ENCODE data around the gene LONRF3. TPM values are rescaled to one million over a fixed set of nuclear protein-coding genes. Genes with fewer than 3 reads are reported as not detected.

Gene LONRF3
- 5.4 and 6.3 TPM in 2 replicates for total RNA-seq (2014; rRNA removed; shearing (Covaris generic); ENCODE audit: low replicate concordance)

GRCh38 chrX:118974088-118974907, at the start of gene LONRF3:
TSS of gene LONRF3 (plus strand) at chrX:118974618. CDS start at chrX:118974781, 163 bp downstream.
- H3K9me3 ChIP-seq (ENCODE audit: low read length) = no peaks in the 10 kb centered on the region
- no peak within 1 kb of the TSS for H3K9ac ChIP-seq (ENCODE audit: low read length)
- peaks cover 19% of the 10 kb centered on the region for H3K4me1 ChIP-seq (ENCODE audit: low read length)
- H3K27me3 ChIP-seq (ENCODE audit: low read length) = no peaks in the 10 kb centered on the region
- no peak within 1 kb of the TSS for H2AFZ ChIP-seq (ENCODE audit: low read length)
- no peak for DNase-seq
- H3K27ac ChIP-seq (ENCODE audit: low read length) = no peak within 1 kb of the TSS
- no peaks in the 10 kb centered on the region for H3K79me2 ChIP-seq (ENCODE audit: low read length)
- no peak within 1 kb of the TSS for H3K4me2 ChIP-seq (ENCODE audit: low read depth, low read length, poor library complexity, severe bottlenecking)
- H3K36me3 ChIP-seq (ENCODE audit: insufficient read depth, low read length) = no peaks in the 10 kb centered on the region
- no peaks in the 10 kb centered on the region for H3K9me2 ChIP-seq (replicated peaks; ENCODE audit: insufficient read depth, low read length)
- no peaks in the 10 kb centered on the region for H4K20me1 ChIP-seq (ENCODE audit: insufficient read depth, low read depth, low read length)
- no peak within 1 kb of the TSS for H3K4me3 ChIP-seq (ENCODE audit: low read length)

DNA sequence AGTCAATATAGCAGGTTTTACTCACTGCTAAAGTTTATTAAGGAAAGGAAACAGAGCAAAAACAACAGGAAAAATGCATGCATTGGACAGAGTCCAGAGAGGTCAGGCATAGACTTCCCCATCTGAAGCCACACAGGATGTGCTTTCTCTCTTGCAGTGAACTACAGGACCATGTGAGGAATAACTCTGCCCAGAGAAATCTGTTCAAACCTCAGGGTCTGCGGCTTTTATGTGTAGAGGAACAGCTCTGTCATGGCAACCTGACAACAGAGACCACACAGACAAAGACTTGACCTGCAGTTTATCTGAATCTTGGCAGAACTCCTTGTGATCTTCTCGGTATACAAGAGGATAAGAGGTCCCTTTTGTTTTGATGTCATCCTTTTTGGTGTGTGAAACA, 46.3 kb upstream of the LONRF3 start:
- H3K27me3 ChIP-seq (ENCODE audit: low read length) = no peaks in the 10 kb centered on the region
- DNase-seq = no peak
- no peaks in the 10 kb centered on the region for H4K20me1 ChIP-seq (ENCODE audit: insufficient read depth, low read depth, low read length)
- H3K79me2 ChIP-seq (ENCODE audit: low read length) = no peaks in the 10 kb centered on the region
- no peaks in the 10 kb centered on the region for H3K4me1 ChIP-seq (ENCODE audit: low read length)
- no peaks in the 10 kb centered on the region for H3K36me3 ChIP-seq (ENCODE audit: insufficient read depth, low read length)
- H3K9me3 ChIP-seq (ENCODE audit: low read length) = no peaks in the 10 kb centered on the region
- no peak overlapping the region for H3K4me3 ChIP-seq (ENCODE audit: low read length)
- H3K4me2 ChIP-seq (ENCODE audit: low read depth, low read length, poor library complexity, severe bottlenecking) = no peak overlapping the region
- H2AFZ ChIP-seq (ENCODE audit: low read length) = no peak overlapping the region
- H3K9ac ChIP-seq (ENCODE audit: low read length) = no peak overlapping the region
- no peaks in the 10 kb centered on the region for H3K9me2 ChIP-seq (replicated peaks; ENCODE audit: insufficient read depth, low read length)
- no peak overlapping the region for H3K27ac ChIP-seq (ENCODE audit: low read length)

- H3K9ac ChIP-seq (ENCODE audit: low read length) = no peak overlapping the region
- H3K9me2 ChIP-seq (replicated peaks; ENCODE audit: insufficient read depth, low read length) = no peaks in the 10 kb centered on the region
- no peak overlapping the region for H3K27ac ChIP-seq (ENCODE audit: low read length)
- H3K27me3 ChIP-seq (ENCODE audit: low read length) = no peaks in the 10 kb centered on the region
- H3K4me1 ChIP-seq (ENCODE audit: low read length) = no peaks in the 10 kb centered on the region
- no peak overlapping the region for H2AFZ ChIP-seq (ENCODE audit: low read length)
- no peaks in the 10 kb centered on the region for H3K9me3 ChIP-seq (ENCODE audit: low read length)
- H4K20me1 ChIP-seq (ENCODE audit: insufficient read depth, low read depth, low read length) = no peaks in the 10 kb centered on the region
- H3K4me3 ChIP-seq (ENCODE audit: low read length) = no peak overlapping the region
- H3K4me2 ChIP-seq (ENCODE audit: low read depth, low read length, poor library complexity, severe bottlenecking) = no peak overlapping the region
- H3K36me3 ChIP-seq (ENCODE audit: insufficient read depth, low read length) = no peaks in the 10 kb centered on the region
- no peak for DNase-seq
- H3K79me2 ChIP-seq (ENCODE audit: low read length) = no peaks in the 10 kb centered on the region
Observed at GRCh38 chrX:118935352-118935751, 39.1 kb upstream of the LONRF3 start.

GRCh38 chrX:118941147-118941546, 33.3 kb upstream of the LONRF3 start:
- Histone ChIP-seq H3K9me2 (replicated peaks; ENCODE audit: insufficient read depth, low read length) (no peaks in the 10 kb centered on the region), H3K9ac (ENCODE audit: low read length) (no peak overlapping the region), H4K20me1 (ENCODE audit: insufficient read depth, low read depth, low read length) (no peaks in the 10 kb centered on the region), H3K4me2 (ENCODE audit: low read depth, low read length, poor library complexity, severe bottlenecking) (no peak overlapping the region), H3K27me3 (ENCODE audit: low read length) (no peaks in the 10 kb centered on the region), H3K27ac (ENCODE audit: low read length) (no peak overlapping the region), H3K9me3 (ENCODE audit: low read length) (no peaks in the 10 kb centered on the region), H2AFZ (ENCODE audit: low read length) (no peak overlapping the region), H3K36me3 (ENCODE audit: insufficient read depth, low read length) (no peaks in the 10 kb centered on the region), H3K4me1 (ENCODE audit: low read length) (no peaks in the 10 kb centered on the region), H3K4me3 (ENCODE audit: low read length) (no peak overlapping the region), H3K79me2 (ENCODE audit: low read length) (no peaks in the 10 kb centered on the region)
- DNase-seq = no peak

- H3K9ac ChIP-seq (ENCODE audit: low read length) = no peak overlapping the region
- no peaks in the 10 kb centered on the region for H3K27me3 ChIP-seq (ENCODE audit: low read length)
- no peaks in the 10 kb centered on the region for H3K79me2 ChIP-seq (ENCODE audit: low read length)
- no peak overlapping the region for H3K4me2 ChIP-seq (ENCODE audit: low read depth, low read length, poor library complexity, severe bottlenecking)
- no peak overlapping the region for H3K4me3 ChIP-seq (ENCODE audit: low read length)
- no peaks in the 10 kb centered on the region for H3K9me3 ChIP-seq (ENCODE audit: low read length)
- H3K27ac ChIP-seq (ENCODE audit: low read length) = no peak overlapping the region
- no peaks in the 10 kb centered on the region for H3K4me1 ChIP-seq (ENCODE audit: low read length)
- H3K9me2 ChIP-seq (replicated peaks; ENCODE audit: insufficient read depth, low read length) = no peaks in the 10 kb centered on the region
- no peak overlapping the region for H2AFZ ChIP-seq (ENCODE audit: low read length)
- no peak for DNase-seq
- no peaks in the 10 kb centered on the region for H4K20me1 ChIP-seq (ENCODE audit: insufficient read depth, low read depth, low read length)
- no peaks in the 10 kb centered on the region for H3K36me3 ChIP-seq (ENCODE audit: insufficient read depth, low read length)
Observed at GRCh38 chrX:118943102-118943501, 31.3 kb upstream of the LONRF3 start.

DNA sequence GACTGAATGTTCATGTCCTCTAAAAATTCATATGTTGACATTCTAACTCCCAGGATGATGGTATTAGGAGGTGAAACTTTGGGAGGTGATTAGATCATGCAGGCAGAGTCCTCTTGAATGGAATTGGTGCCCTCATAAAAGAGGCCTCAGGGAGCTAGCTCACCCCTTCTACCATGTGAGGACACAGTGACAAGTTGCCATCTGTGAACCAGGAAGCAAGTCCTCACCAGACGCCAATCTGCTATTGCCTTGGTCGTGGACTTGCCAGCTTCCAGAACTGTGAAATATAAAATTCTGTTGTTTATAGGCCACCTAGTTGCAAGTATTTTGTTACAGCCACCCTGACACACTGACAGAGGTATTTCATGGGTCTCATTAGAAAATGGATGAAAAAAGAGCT, 28.5 kb upstream of the LONRF3 start:
- no peaks in the 10 kb centered on the region for H3K79me2 ChIP-seq (ENCODE audit: low read length)
- no peaks in the 10 kb centered on the region for H3K9me3 ChIP-seq (ENCODE audit: low read length)
- no peaks in the 10 kb centered on the region for H3K36me3 ChIP-seq (ENCODE audit: insufficient read depth, low read length)
- DNase-seq = no peak
- no peaks in the 10 kb centered on the region for H3K27me3 ChIP-seq (ENCODE audit: low read length)
- H3K27ac ChIP-seq (ENCODE audit: low read length) = no peak overlapping the region
- no peaks in the 10 kb centered on the region for H4K20me1 ChIP-seq (ENCODE audit: insufficient read depth, low read depth, low read length)
- H3K4me2 ChIP-seq (ENCODE audit: low read depth, low read length, poor library complexity, severe bottlenecking) = no peak overlapping the region
- H3K9me2 ChIP-seq (replicated peaks; ENCODE audit: insufficient read depth, low read length) = no peaks in the 10 kb centered on the region
- no peaks in the 10 kb centered on the region for H3K4me1 ChIP-seq (ENCODE audit: low read length)
- no peak overlapping the region for H3K9ac ChIP-seq (ENCODE audit: low read length)
- no peak overlapping the region for H3K4me3 ChIP-seq (ENCODE audit: low read length)
- no peak overlapping the region for H2AFZ ChIP-seq (ENCODE audit: low read length)

DNA sequence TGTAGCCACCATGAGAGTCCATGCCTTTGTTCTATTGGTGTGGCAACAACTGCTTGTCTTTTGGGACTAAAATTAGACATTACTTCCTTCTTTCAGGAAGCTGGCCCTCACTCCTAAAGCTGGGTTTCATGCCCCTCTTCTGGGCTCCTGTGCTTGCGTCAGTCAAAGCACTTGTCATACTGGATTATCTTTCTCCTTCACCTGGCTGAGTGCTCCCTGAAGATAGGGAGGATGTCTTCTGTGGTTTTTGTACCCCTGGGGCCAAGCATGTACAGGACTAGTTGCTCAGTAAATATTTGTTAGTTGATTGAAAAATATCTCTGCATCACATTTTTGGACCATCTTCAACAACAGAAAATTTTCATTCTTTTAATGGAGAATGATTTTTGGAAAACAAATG, 26.1 kb upstream of the LONRF3 start:
- H3K36me3 ChIP-seq (ENCODE audit: insufficient read depth, low read length) = no peaks in the 10 kb centered on the region
- H3K27me3 ChIP-seq (ENCODE audit: low read length) = no peaks in the 10 kb centered on the region
- no peaks in the 10 kb centered on the region for H3K4me1 ChIP-seq (ENCODE audit: low read length)
- H3K9me3 ChIP-seq (ENCODE audit: low read length) = no peaks in the 10 kb centered on the region
- H3K4me3 ChIP-seq (ENCODE audit: low read length) = no peak overlapping the region
- no peak for DNase-seq
- no peak overlapping the region for H3K4me2 ChIP-seq (ENCODE audit: low read depth, low read length, poor library complexity, severe bottlenecking)
- no peaks in the 10 kb centered on the region for H3K79me2 ChIP-seq (ENCODE audit: low read length)
- H2AFZ ChIP-seq (ENCODE audit: low read length) = no peak overlapping the region
- no peaks in the 10 kb centered on the region for H3K9me2 ChIP-seq (replicated peaks; ENCODE audit: insufficient read depth, low read length)
- H3K9ac ChIP-seq (ENCODE audit: low read length) = no peak overlapping the region
- no peak overlapping the region for H3K27ac ChIP-seq (ENCODE audit: low read length)
- no peaks in the 10 kb centered on the region for H4K20me1 ChIP-seq (ENCODE audit: insufficient read depth, low read depth, low read length)

DNA sequence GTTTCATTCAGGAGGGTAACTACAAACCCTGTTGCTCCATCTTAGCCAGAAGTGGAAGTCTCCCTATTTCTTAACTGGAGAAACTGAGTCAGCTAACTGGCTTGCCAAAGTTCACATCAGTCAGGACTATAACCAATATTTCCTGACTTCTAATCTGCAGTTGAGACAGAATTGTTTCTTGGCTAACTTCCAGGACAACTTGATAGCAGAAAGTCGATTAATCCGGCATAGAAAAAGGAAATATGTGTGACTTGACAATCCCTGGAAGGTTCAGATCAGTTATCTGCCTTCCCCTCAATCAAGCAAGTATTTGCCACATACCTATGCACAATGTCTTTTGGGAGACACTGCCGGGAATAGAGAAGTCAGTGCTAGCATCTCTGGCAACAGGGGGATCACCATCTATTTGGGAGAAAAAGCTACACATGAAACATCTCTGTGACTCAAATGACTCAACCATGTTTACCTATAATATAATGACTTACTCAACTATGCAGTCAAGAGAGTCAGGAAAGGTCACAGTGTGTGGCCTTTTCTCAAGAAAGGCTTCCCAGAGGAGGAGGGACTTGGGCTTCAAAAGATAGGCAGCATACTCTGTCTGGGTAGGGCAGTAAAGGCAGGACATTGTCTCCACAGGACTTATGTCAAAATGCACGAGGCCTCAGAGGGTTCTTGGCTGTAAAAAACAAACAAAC, 12.4 kb upstream of the LONRF3 start:
- Histone ChIP-seq H4K20me1 (ENCODE audit: insufficient read depth, low read depth, low read length) (no peaks in the 10 kb centered on the region), H3K79me2 (ENCODE audit: low read length) (no peaks in the 10 kb centered on the region), H3K27me3 (ENCODE audit: low read length) (no peaks in the 10 kb centered on the region), H3K36me3 (ENCODE audit: insufficient read depth, low read length) (no peaks in the 10 kb centered on the region), H3K4me1 (ENCODE audit: low read length) (no peaks in the 10 kb centered on the region), H3K4me2 (ENCODE audit: low read depth, low read length, poor library complexity, severe bottlenecking) (no peak overlapping the region), H2AFZ (ENCODE audit: low read length) (no peak overlapping the region), H3K27ac (ENCODE audit: low read length) (no peak overlapping the region), H3K9me3 (ENCODE audit: low read length) (no peaks in the 10 kb centered on the region), H3K9me2 (replicated peaks; ENCODE audit: insufficient read depth, low read length) (no peaks in the 10 kb centered on the region), H3K9ac (ENCODE audit: low read length) (no peak overlapping the region), H3K4me3 (ENCODE audit: low read length) (no peak overlapping the region)
- no peak for DNase-seq

Measured in Karpas-422 (cell line).